B cell (primary cell): ENCODE measurements around the gene STRA8. TPM values are rescaled to one million over a fixed set of nuclear protein-coding genes. Genes with fewer than 3 reads are reported as not detected.

ENCODE experiments used
- ATAC-seq: fragments of 200-7000 bp; cut with Tn5 transposase; one replicate; pipeline ENCODE4 v1.10.0; 2021; ENCODE audit warnings: low read depth, mild to moderate bottlenecking, moderate number of reproducible peaks, moderate library complexity
- CTCF ChIA-PET: fragments of 350-600 bp; sonication (Branson Sonifier 250); formaldehyde crosslinking; loops from one replicate; lab custom pipeline; 2021; ENCODE audit warnings: antibody characterized with exemption, inconsistent platforms; lab: Charles Lee
- POLR2A ChIA-PET: fragments of 350-600 bp; sonication (Branson Sonifier 250); formaldehyde crosslinking; loops from one replicate; lab custom pipeline; 2021; ENCODE audit warnings: antibody characterized with exemption; lab: Charles Lee
- DNase-seq: peaks from one replicate; pipeline ENCODE4 v3.0.0; 2013
- H2AFZ ChIP-seq: 2 replicates; pipeline ENCODE4 v1.6.1; 2012; ENCODE audit warnings: mild to moderate bottlenecking, low read depth, low read length; ENCODE audit not compliant: insufficient read depth, poor library complexity, severe bottlenecking
- H3K27ac ChIP-seq, 2 donors: 1 replicate in 1 of 2; 2 replicates in 1 of 2; pipeline ENCODE4 v1.5.1; 2012 to 2013; ENCODE audit warnings: low read length in 2 of 2, mild to moderate bottlenecking in 2 of 2, moderate library complexity in 1 of 2
- H3K27me3 ChIP-seq, 4 experiments: fragments of 200-600 bp in 1 of 4; sonication (generic) in 1 of 4; replicated peaks in 1 of 4; 1 replicate in 2 of 4; 2 replicates in 2 of 4; pipeline versions ENCODE4 v1.6.1 to v1.7.0; 2013 to 2016; ENCODE audit warnings: low read length in 3 of 4, mild to moderate bottlenecking in 2 of 4, mixed read lengths in 1 of 4, moderate library complexity in 1 of 4; ENCODE audit not compliant: insufficient read depth in 4 of 4, control insufficient read depth in 3 of 4; ENCODE audit errors: control extremely low read depth in 1 of 4
- H3K36me3 ChIP-seq, 2 experiments: replicated peaks in 1 of 2; 1 replicate in 1 of 2; 2 replicates in 1 of 2; pipeline versions ENCODE4 v1.6.1 to v1.7.1; 2013; ENCODE audit warnings: low read length in 1 of 2; ENCODE audit not compliant: insufficient read depth in 2 of 2, control insufficient read depth in 1 of 2; ENCODE audit errors: control extremely low read depth in 1 of 2, extremely low read depth in 1 of 2
- H3K4me1 ChIP-seq, 2 donors: fragments of 200-600 bp in 1 of 2; sonication (generic) in 1 of 2; 1 replicate in 1 of 2; 2 replicates in 1 of 2; pipeline versions ENCODE4 v1.5.1 to v1.6.1; 2013 to 2017; ENCODE audit warnings: low read length in 2 of 2; ENCODE audit not compliant: control insufficient read depth in 2 of 2, insufficient read depth in 2 of 2
- H3K4me2 ChIP-seq: replicated peaks from 2 replicates; pipeline ENCODE3; 2012; ENCODE audit warnings: mild to moderate bottlenecking, low read depth, low read length; ENCODE audit not compliant: poor library complexity, severe bottlenecking
- H3K4me3 ChIP-seq, 5 experiments: fragments of 200-600 bp in 1 of 5; sonication (generic) in 1 of 5; 1 replicate in 3 of 5; 2 replicates in 2 of 5; pipeline versions ENCODE4 v1.5.1 to v1.7.0; 2011 to 2016; ENCODE audit warnings: low read length in 4 of 5, mild to moderate bottlenecking in 4 of 5, low read depth in 2 of 5, control low read depth in 1 of 5, moderate library complexity in 1 of 5; ENCODE audit not compliant: insufficient read depth in 1 of 5; ENCODE audit errors: control extremely low read depth in 1 of 5, extremely low read depth in 1 of 5
- H3K79me2 ChIP-seq: fragments of 200-600 bp; sonication (generic); one replicate; pipeline ENCODE4 v1.6.0; 2016; ENCODE audit warnings: low read length; ENCODE audit not compliant: control insufficient read depth, insufficient read depth
- H3K9ac ChIP-seq: fragments of 200-600 bp; sonication (generic); 2 replicates; pipeline ENCODE4 v1.6.1; 2017; ENCODE audit warnings: mild to moderate bottlenecking, low read length, moderate library complexity
- H3K9me3 ChIP-seq, 3 donors: one replicate each; pipeline versions ENCODE4 v1.6.1 to v1.7.1; 2013; ENCODE audit warnings: low read length in 2 of 3; ENCODE audit not compliant: control insufficient read depth in 2 of 3, insufficient read depth in 1 of 3; ENCODE audit errors: control extremely low read depth in 1 of 3
- H4K20me1 ChIP-seq: 2 replicates; pipeline ENCODE4 v1.6.0; 2012; ENCODE audit warnings: mild to moderate bottlenecking, low read length; ENCODE audit not compliant: insufficient read depth, control insufficient read depth, poor library complexity, severe bottlenecking
- H3K27ac Mint-ChIP-seq: one replicate; pipeline ENCODE4 v1.8.0; 2021; ENCODE audit warnings: mixed read lengths
- H3K27me3 Mint-ChIP-seq: one replicate; pipeline ENCODE4 v1.8.0; 2021; ENCODE audit warnings: mixed read lengths
- H3K4me1 Mint-ChIP-seq: one replicate; pipeline ENCODE4 v1.8.0; 2021; ENCODE audit warnings: mixed read lengths
- H3K4me3 Mint-ChIP-seq: one replicate; pipeline ENCODE4 v1.8.0; 2021; ENCODE audit warnings: mixed read lengths
- H3K9me3 Mint-ChIP-seq: one replicate; pipeline ENCODE4 v1.8.0; 2022; ENCODE audit warnings: mixed read lengths; ENCODE audit not compliant: insufficient read depth
- EZH2 ChIP-seq: IDR thresholded peaks from 2 replicates; pipeline ENCODE4 v1.6.1; 2012; ENCODE audit warnings: borderline replicate concordance, low read depth, mild to moderate bottlenecking, moderate library complexity, low read length; ENCODE audit not compliant: insufficient read depth, poor library complexity, severe bottlenecking
- WGBS: methylation state at CpG from one replicate; pipeline ENCODE4 v1.1.5; 2013; ENCODE audit warnings: missing lambda C conversion rate; ENCODE audit not compliant: insufficient coverage; 5-methylcytosine and 5-hydroxymethylcytosine counted together
- intact Hi-C: fragments of 100-400 bp; cut with micrococcal nuclease; formaldehyde crosslinking; loops from one replicate; pipeline ENCODE4 v1.10.0; 2022
- polyA plus RNA-seq: library from polyadenylated mRNA; depleted of rRNA; stranded (reverse); fragments of >200 nt; gene quantifications from 2 replicates; pipeline ENCODE4 v1.2.3, GENCODE V29; 2012
- total RNA-seq, 2 donors: library from RNA; stranded (reverse); fragments of 120-200 nt in 1 of 2; gene quantifications; 1 replicate in 1 of 2; 2 replicates in 1 of 2; pipeline versions ENCODE4 v1.2.3 to v1.2.4, GENCODE V29; 2013 to 2022
- TF ChIP-seq, protein P1 (sequence below): fragments of 200-600 bp; IDR thresholded peaks from one replicate; pipeline ENCODE4 v1.8.0; 2022; ENCODE audit warnings: antibody characterized with exemption, mild to moderate bottlenecking

The STRA8 gene
- total and polyA plus RNA-seq, 2 donors (not counting 1 experiment from before 2014, with no cell fraction given), result not detected

GRCh38 chr7:135210888-135211178, 22.8 kb upstream of the STRA8 start:
- ChIA-PET CTCF (interaction anchor here (0.5 to 3.6 kb wide), 9 partner anchors 23 to 576 kb away, joined by 3 to 15 read pairs (median 3); partner anchors contain the start of genes AGBL3 and BPGM), POLR2A (interaction anchor here (0.8 to 1.7 kb wide), 4 partner anchors 14 to 63 kb away, joined by 3 to 9 read pairs (median 4); partner anchors contain the start of genes CYREN and TMEM140)
- peak overlapping the region; percentile 97 for H3K27ac Mint-ChIP-seq
- Histone ChIP-seq H3K9me3 (no peaks in the 10 kb centered on the region), H2AFZ (peak overlapping the region; percentile 96), H4K20me1 (no peaks in the 10 kb centered on the region), H3K4me2 (peak overlapping the region; percentile 98), H3K36me3 (peaks cover 0 to 2% of the 10 kb centered on the region in 2 experiments), H3K27me3 (no peaks in the 10 kb centered on the region), H3K9ac (peak overlapping the region; percentile 97), H3K4me1 (peaks cover 34 to 35% of the 10 kb centered on the region in 2 donors), H3K79me2 (peaks cover 16% of the 10 kb centered on the region), H3K27ac (peak overlapping the region; percentile 77 to 92), H3K4me3 (peak overlapping the region; percentile 78 to 98 (median 88))
- H3K27me3 Mint-ChIP-seq, result no peaks in the 10 kb centered on the region
- no peaks in the 10 kb centered on the region for H3K9me3 Mint-ChIP-seq
- DNase-seq (no peak), ATAC-seq (no peak)
- peaks cover 53% of the 10 kb centered on the region for H3K4me1 Mint-ChIP-seq
- intact Hi-C loops, result loop anchor here (1.0 to 2.0 kb wide), 8 partner anchors 24 to 565 kb away; partner anchors contain the start of genes AGBL3, BPGM, CNOT4 and CYREN
- peak overlapping the region; percentile 98 for H3K4me3 Mint-ChIP-seq
- WGBS, result 0% methylated on average over 13 of the region's 13 CpGs
- TF ChIP-seq, protein P1, sequence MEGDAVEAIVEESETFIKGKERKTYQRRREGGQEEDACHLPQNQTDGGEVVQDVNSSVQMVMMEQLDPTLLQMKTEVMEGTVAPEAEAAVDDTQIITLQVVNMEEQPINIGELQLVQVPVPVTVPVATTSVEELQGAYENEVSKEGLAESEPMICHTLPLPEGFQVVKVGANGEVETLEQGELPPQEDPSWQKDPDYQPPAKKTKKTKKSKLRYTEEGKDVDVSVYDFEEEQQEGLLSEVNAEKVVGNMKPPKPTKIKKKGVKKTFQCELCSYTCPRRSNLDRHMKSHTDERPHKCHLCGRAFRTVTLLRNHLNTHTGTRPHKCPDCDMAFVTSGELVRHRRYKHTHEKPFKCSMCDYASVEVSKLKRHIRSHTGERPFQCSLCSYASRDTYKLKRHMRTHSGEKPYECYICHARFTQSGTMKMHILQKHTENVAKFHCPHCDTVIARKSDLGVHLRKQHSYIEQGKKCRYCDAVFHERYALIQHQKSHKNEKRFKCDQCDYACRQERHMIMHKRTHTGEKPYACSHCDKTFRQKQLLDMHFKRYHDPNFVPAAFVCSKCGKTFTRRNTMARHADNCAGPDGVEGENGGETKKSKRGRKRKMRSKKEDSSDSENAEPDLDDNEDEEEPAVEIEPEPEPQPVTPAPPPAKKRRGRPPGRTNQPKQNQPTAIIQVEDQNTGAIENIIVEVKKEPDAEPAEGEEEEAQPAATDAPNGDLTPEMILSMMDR, result no peak
- TF ChIP-seq EZH2, result no peak
